COR-L47 (cell line): Measurements from ENCODE around the gene DLX3.

Source experiments
- DNase-seq: peaks from one replicate; lab custom pipeline; 2025; lab: John Stamatoyannopoulos, UW

Gene DLX3

GRCh38 chr17:50023520-50023919 is 28.5 kb upstream of the DLX3 start:
- DNase-seq = no peak

GRCh38 chr17:50022463-50023130 is 27.6 kb upstream of the DLX3 start:
- DNase-seq = no peak

- no peak for DNase-seq
These were observed 26.8 kb upstream of the DLX3 start for GRCh38 chr17:50021681-50022370.

- no peak for DNase-seq
These were observed 26.0 kb upstream of the DLX3 start for GRCh38 chr17:50020841-50021599.

DNA sequence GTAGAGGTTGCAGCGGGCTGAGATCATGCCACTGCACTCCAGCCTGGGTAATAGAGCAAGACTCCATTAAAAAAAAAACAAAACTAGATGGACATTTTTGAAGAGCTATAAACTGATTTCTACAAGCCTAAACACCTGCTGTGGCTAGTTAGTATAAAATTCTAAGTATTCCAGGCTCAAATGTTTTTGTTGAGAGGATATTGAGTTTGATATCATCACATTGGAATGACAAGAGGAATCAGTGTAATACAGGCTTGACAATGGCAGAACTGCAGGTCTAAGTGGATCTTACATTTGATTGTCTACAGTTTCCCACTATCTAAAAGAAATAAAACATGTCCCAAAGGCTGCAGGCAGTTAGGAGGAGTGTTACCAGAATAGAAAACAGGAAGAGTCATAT is 23.9 kb upstream of the DLX3 start:
- DNase-seq = no peak

GRCh38 chr17:50015146-50015545 is 20.1 kb upstream of the DLX3 start:
- no peak for DNase-seq

GRCh38 chr17:50014471-50015088 is 19.6 kb upstream of the DLX3 start:
- DNase-seq = no peak

GRCh38 chr17:50013079-50013478 is 18.1 kb upstream of the DLX3 start:
- DNase-seq = no peak

DNA sequence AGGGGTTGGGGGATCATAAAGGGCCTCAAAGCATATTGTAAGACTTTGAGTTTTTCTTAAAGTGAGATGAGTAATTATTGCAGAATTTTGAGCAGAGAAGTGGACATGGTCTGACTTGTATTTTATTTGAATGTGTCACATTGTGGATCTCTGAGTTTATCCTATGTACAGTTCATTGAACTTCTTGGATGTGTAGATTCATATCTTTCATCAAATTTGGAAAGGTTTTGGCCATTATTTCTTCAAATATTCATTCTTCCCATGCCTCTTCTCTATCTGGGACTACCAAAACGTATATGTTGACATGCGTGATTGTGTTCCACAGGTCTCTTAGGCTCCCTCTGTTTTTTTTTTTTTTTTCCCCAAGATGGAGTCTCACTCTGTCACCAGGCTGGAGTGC is 14.3 kb upstream of the DLX3 start:
- no peak for DNase-seq

DNA sequence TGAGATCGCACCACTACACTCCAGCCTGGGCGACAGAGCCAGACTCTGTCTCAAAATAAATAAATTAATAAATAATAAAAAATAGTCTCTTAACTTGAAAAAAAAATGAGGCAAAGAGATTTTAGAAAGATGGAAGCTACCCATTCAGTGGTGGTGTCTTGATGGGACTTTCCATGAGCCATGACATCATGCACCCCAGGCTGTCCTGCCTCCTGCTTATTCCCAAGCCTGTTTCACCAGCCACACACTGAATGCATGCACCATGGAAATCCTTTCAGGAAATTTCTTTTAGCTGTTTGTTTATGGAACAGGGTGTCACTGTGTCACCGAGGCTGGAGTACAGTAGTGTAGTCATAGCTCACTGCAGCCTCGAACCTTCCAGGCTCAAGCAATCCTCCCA is 8.9 kb upstream of the DLX3 start:
- DNase-seq = no peak

DNA sequence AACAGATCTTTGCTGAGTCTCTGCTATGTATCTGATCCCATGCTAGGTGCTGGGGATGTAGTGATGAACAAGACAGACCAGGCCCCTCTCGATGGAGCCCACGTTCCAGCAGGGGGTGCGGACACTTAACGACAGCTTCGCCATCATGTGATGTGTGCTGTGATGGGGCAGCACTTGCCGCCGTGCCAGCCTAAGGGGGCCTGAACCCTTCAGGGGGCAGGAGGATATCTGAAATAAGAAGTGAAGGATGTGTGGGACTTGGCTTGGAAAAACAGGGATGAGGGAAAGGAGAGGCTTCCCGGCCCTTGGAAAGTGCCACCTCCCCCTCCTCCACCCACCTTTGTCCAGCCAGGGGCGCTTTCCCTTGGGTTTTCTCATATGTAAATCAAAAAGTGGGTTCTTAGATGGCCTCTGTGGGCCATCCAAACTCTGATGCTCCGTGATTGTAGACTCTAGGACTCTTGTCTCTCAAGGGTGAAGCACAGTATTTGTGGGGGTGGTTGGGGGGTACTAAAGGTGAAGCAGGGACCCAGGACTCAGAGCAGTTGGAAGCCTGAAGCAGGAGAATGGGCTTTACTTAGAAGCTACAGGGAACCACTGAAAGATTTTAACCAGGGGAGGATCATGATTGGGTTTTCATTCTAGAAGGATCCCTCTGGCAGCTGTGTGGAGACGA is 4.0 kb upstream of the DLX3 start:
- no peak for DNase-seq

DNA sequence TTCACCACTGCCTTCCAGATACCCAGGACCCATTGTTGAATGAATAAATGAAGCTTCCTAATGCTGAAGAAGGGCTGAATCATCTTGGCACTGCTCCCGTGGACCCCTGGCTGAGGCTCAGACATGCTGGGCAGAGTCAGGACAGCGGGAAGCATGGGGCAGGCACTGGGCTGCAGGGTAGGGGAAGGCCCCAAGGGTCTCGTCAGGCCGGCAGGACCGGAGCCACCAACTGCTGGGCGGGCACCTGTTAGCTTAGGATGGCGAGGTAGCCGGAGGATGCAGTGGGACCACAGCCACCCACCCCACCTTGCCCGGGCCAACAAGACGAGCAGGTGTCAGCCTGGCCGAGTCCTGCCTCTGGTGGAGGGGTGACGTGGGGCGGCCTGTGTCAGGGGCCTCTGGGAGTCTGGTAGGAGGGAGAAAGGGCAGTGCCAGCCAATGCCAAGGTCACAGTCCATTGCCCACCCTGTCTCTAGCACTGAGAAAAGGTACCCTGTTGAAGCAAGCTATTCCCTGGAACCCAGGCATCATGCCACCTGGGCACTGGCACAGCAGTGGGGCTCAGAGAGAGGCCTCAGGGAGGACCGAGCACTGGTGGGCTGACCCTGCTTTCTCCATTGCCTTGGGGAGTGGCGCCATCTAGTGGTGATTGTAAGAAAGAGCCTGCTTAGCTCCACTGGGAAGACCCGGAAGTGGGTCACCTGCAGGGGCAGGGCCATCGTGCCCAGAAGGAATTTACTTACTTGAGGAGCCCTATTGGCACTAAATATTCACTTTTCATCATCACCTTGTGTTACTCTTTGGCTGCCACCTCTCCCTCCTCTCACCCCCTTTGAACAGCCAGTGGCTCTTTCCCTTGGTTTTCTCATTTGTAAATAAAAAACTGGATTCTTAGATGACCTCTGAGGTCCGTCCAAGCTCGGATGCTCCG is 3.0 kb upstream of the DLX3 start:
- peak; percentile 80 for DNase-seq

GRCh38 chr17:49997301-49997650 is 2.3 kb upstream of the DLX3 start:
- DNase-seq = no peak

GRCh38 chr17:49996495-49997300 is 1.7 kb upstream of the DLX3 start:
- DNase-seq = peak; percentile 44

GRCh38 chr17:49996121-49996494 is 1.1 kb upstream of the DLX3 start:
- DNase-seq = no peak

DNA sequence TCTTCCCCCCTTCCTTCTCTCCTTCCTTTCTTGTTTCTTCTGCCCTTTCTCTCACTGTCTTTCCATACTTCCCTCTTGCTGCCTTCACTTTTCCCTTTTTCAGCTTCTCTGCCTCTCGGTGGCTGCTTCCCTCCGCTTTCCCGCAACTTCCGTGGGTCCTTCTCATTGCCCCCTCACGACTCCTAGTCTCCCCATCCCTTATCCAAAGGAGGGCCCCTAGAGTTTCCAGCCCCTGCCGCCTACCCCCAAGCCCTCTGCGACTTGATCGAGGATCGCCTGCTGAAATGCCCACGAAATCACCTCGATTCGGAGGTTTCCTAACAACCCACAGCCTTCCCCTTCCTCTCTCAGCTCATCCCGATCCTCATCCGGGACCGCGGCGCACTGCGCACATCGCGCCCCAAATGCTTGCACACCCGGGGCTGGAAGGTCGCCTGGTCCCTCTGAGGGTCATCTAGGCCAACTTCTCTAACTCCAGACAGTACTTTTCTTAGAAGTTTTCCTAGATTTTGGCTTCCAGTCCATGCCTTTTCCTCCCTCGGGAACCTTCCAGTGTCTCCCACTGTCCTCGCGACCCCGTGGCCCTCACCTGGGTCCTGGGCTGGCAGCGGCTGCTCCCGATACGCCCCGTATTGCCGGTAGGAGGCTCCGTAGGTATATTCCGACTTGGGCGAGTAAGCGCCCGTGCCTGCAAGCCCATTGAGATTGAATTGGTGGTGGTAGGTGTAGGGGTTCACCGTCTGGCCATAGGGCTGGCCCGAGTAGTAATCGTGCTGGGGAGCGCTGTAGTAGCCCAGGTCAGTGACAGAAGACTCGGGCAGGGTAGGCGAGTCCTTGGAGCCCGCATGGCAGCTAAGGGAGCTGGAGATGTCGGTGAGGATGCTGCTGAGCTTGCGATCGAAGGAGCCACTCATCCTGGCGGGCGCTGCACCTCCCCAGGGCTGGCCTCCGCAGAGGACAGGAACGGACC is 654 bp downstream of the DLX3 start:
- peak; percentile 6 for DNase-seq

- peak; percentile 43 for DNase-seq
These were observed 1.5 kb downstream of the DLX3 start for GRCh38 chr17:49993423-49994060.

DNA sequence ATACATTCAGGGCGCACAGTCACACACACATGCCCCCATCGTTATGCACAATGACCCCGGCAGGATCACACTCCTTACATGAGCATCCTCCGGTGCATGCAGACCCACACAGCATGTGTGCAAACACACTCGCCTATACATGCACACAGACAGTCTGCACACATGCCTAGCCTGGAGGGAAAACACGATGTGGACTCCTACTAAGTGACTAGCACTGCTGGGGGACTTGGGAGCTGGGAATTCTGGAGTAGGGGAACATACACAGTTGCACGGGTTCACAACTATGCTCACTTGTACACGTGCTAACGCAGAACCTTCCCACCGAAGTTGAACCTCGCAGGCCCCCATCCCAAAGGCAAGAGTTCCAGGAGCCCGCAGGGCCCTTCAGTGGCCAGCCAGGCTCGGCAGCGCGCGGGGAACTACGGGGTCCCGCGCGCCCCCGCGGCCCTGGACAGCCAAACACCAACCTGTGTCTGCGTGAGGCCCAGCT is 2.0 kb downstream of the DLX3 start:
- DNase-seq = no peak
